Upper lobe of right lung (tissue), 1 donor: ENCODE measurements around the gene CLEC4F. TPM values are rescaled to one million over a fixed set of nuclear protein-coding genes. Genes with fewer than 3 reads are reported as not detected.

Experiments
- ATAC-seq: fragments of 200-7000 bp; cut with Tn5 transposase; one replicate; pipeline ENCODE4 v1.9.1; 2020; ENCODE audit warnings: mild to moderate bottlenecking, moderate library complexity
- DNase-seq: peaks from one replicate; pipeline ENCODE4 v3.0.0-alpha.2; 2020
- H3K27ac ChIP-seq: fragments of 200-600 bp; one replicate; pipeline ENCODE4 v1.8.0; 2022
- H3K27me3 ChIP-seq: fragments of 200-600 bp; one replicate; pipeline ENCODE4 v1.8.0; 2022; ENCODE audit warnings: mild to moderate bottlenecking
- H3K36me3 ChIP-seq: fragments of 200-600 bp; one replicate; pipeline ENCODE4 v1.8.0; 2022
- H3K4me1 ChIP-seq: fragments of 200-600 bp; one replicate; pipeline ENCODE4 v1.8.0; 2022
- H3K4me3 ChIP-seq: fragments of 200-600 bp; one replicate; pipeline ENCODE4 v1.8.0; 2022; ENCODE audit warnings: mild to moderate bottlenecking
- H3K9me3 ChIP-seq: fragments of 200-600 bp; one replicate; pipeline ENCODE4 v1.8.0; 2022
- CTCF ChIP-seq: fragments of 200-600 bp; IDR thresholded peaks from one replicate; pipeline ENCODE4 v1.8.0; 2022; ENCODE audit warnings: antibody characterized with exemption
- intact Hi-C: fragments of 100-400 bp; cut with DNase I; formaldehyde crosslinking; loops from one replicate; pipeline ENCODE4 v1.11.0; 2022
- total RNA-seq: library from RNA; stranded (reverse); fragmentation: NEBNext Ultra II Directional; extraction: Animal tissue kit (Norgen Biotek cat#: 25700); gene quantifications from one replicate; pipeline ENCODE4 v1.2.1, GENCODE V29; 2021
- donor health status: DM: no; HTN: yes; CAD: no; lungs with severe emphysema.

Gene CLEC4F
- total RNA-seq, 1 donor from 2014 or later: 1.2 TPM

- peaks cover 30% of the 10 kb centered on the region for H3K27me3 ChIP-seq
- no peaks in the 10 kb centered on the region for H3K36me3 ChIP-seq
- no peak for DNase-seq
- no peak for ATAC-seq
- intact Hi-C loops: no loop called here
- no peaks in the 10 kb centered on the region for H3K9me3 ChIP-seq
- H3K4me3 ChIP-seq: no peak overlapping the region
- no peaks in the 10 kb centered on the region for H3K4me1 ChIP-seq
- no peak overlapping the region for H3K27ac ChIP-seq
- no peak for TF ChIP-seq CTCF
These were observed 36.1 kb downstream of the CLEC4F start for GRCh38 chr2:70784320-70784719.

- DNase-seq (no peak), ATAC-seq (no peak)
- no peaks in the 10 kb centered on the region for H3K9me3 ChIP-seq
- peaks cover 6% of the 10 kb centered on the region for H3K27me3 ChIP-seq
- intact Hi-C loops: no loop called here
- H3K4me1 ChIP-seq: no peaks in the 10 kb centered on the region
- H3K27ac ChIP-seq: no peak overlapping the region
- no peak overlapping the region for H3K4me3 ChIP-seq
- TF ChIP-seq CTCF: no peak
- no peaks in the 10 kb centered on the region for H3K36me3 ChIP-seq
These were observed 40.4 kb downstream of the CLEC4F start for GRCh38 chr2:70779911-70780545.

GRCh38 chr2:70779491-70779890, 40.9 kb downstream of the CLEC4F start:
- Histone ChIP-seq H3K9me3 (no peaks in the 10 kb centered on the region), H3K27ac (no peak overlapping the region), H3K36me3 (no peaks in the 10 kb centered on the region), H3K27me3 (peaks cover 6% of the 10 kb centered on the region), H3K4me3 (no peak overlapping the region), H3K4me1 (no peaks in the 10 kb centered on the region)
- intact Hi-C loops: no loop called here
- no peak for TF ChIP-seq CTCF
- DNase-seq (no peak), ATAC-seq (no peak)

GRCh38 chr2:70778676-70779075, 41.7 kb downstream of the CLEC4F start:
- ATAC-seq: no peak
- Histone ChIP-seq H3K4me3 (no peak overlapping the region), H3K27me3 (peaks cover 11% of the 10 kb centered on the region), H3K9me3 (no peaks in the 10 kb centered on the region), H3K4me1 (no peaks in the 10 kb centered on the region), H3K36me3 (no peaks in the 10 kb centered on the region), H3K27ac (no peak overlapping the region)
- intact Hi-C loops: no loop called here
- TF ChIP-seq CTCF: no peak
- no peak for DNase-seq

- no peaks in the 10 kb centered on the region for H3K4me1 ChIP-seq
- no peak for DNase-seq
- no peaks in the 10 kb centered on the region for H3K36me3 ChIP-seq
- intact Hi-C loops: no loop called here
- H3K27ac ChIP-seq: no peak overlapping the region
- TF ChIP-seq CTCF: no peak
- no peak for ATAC-seq
- no peak overlapping the region for H3K4me3 ChIP-seq
- H3K27me3 ChIP-seq: peaks cover 11% of the 10 kb centered on the region
- H3K9me3 ChIP-seq: no peaks in the 10 kb centered on the region
These were observed 42.9 kb downstream of the CLEC4F start for GRCh38 chr2:70777450-70777849.

GRCh38 chr2:70776266-70776665, 44.1 kb downstream of the CLEC4F start:
- no peaks in the 10 kb centered on the region for H3K9me3 ChIP-seq
- intact Hi-C loops: no loop called here
- no peaks in the 10 kb centered on the region for H3K36me3 ChIP-seq
- no peak overlapping the region for H3K4me3 ChIP-seq
- no peaks in the 10 kb centered on the region for H3K4me1 ChIP-seq
- DNase-seq: no peak
- peaks cover 11% of the 10 kb centered on the region for H3K27me3 ChIP-seq
- no peak for TF ChIP-seq CTCF
- H3K27ac ChIP-seq: no peak overlapping the region
- ATAC-seq: no peak
